ENCODE results near the gene BUB1B. TPM values are rescaled to one million over a fixed set of nuclear protein-coding genes. Genes with fewer than 3 reads are reported as not detected.

The BUB1B gene
- polyA plus RNA-seq, 1 donor from 2014 or later: 50.0 TPM

GRCh38 chr15:40222131-40222530, 61.3 kb downstream of the BUB1B start:
- no peak overlapping the region for H3K9ac ChIP-seq (ENCODE audit: low read length)
- no peak overlapping the region for H3K4me3 ChIP-seq (ENCODE audit: low read length)
- H3K9me3 ChIP-seq (ENCODE audit: low read length): no peaks in the 10 kb centered on the region
- H2AFZ ChIP-seq (ENCODE audit: low read depth, low read length): no peak overlapping the region
- no peaks in the 10 kb centered on the region for H3K9me2 ChIP-seq (ENCODE audit: insufficient read depth, low read length)
- H3K79me2 ChIP-seq (replicated peaks; ENCODE audit: insufficient read depth, low read length): no peaks in the 10 kb centered on the region
- no peak overlapping the region for H3K27ac ChIP-seq (ENCODE audit: low read length)
- H4K20me1 ChIP-seq (ENCODE audit: insufficient read depth): no peaks in the 10 kb centered on the region
- no peak for TF ChIP-seq MXI1 (conservative IDR thresholded peaks at IDR 0.05; ENCODE audit: poor library complexity, severe bottlenecking)
- no peak for TF ChIP-seq POLR2AphosphoS5 (IDR thresholded peaks at IDR 0.05)
- no peak for TF ChIP-seq RAD21 (conservative IDR thresholded peaks at IDR 0.05)
- no peak for TF ChIP-seq EZH2 (IDR thresholded peaks at IDR 0.05; ENCODE audit: borderline replicate concordance, insufficient read depth, low read length, poor library complexity, severe bottlenecking)
- no peak for TF ChIP-seq EP300 (conservative IDR thresholded peaks at IDR 0.05; ENCODE audit: poor library complexity, severe bottlenecking)
- H3K4me2 ChIP-seq (ENCODE audit: low read length): no peak overlapping the region
- no peaks in the 10 kb centered on the region for H3K36me3 ChIP-seq (ENCODE audit: insufficient read depth, low read length)
- no peaks in the 10 kb centered on the region for H3K27me3 ChIP-seq (ENCODE audit: insufficient read depth, low read depth, low read length)
- no peaks in the 10 kb centered on the region for H3F3A ChIP-seq (ENCODE audit: insufficient read depth, low read length, poor library complexity, severe bottlenecking)

DNA sequence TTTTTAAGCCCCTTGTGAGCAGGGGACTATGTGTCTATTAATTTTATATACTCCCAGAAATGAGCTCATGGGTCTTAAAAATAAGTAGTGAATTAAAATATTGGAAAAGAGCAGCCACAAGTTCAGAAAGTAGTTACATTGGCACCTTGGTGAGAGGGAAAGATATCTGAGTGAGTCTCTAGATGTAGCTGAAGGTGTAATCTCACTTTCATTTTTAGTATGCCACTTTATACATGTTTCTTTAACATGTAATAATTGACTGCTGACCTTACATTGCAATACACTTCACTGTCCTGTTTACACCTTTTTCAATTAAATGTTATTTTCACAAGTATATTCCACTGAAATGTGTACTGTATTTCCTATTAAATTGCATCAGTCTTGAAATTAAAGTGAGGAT, 65.9 kb downstream of the BUB1B start:
- TF ChIP-seq EP300 (conservative IDR thresholded peaks at IDR 0.05; ENCODE audit: poor library complexity, severe bottlenecking): no peak
- no peak for TF ChIP-seq SMC3 (conservative IDR thresholded peaks at IDR 0.05; ENCODE audit: poor library complexity)
- no peak for TF ChIP-seq TAF1 (IDR thresholded peaks at IDR 0.05; ENCODE audit: low read depth)
- TF ChIP-seq REST (IDR thresholded peaks at IDR 0.05; ENCODE audit: borderline replicate concordance): no peak
- no peak for TF ChIP-seq EZH2 (IDR thresholded peaks at IDR 0.05; ENCODE audit: borderline replicate concordance, insufficient read depth, low read length, poor library complexity, severe bottlenecking)
- TF ChIP-seq RAD21 (conservative IDR thresholded peaks at IDR 0.05): no peak
- Histone ChIP-seq H2AFZ (ENCODE audit: low read depth, low read length) (no peak overlapping the region), H3F3A (ENCODE audit: insufficient read depth, low read length, poor library complexity, severe bottlenecking) (no peaks in the 10 kb centered on the region), H4K20me1 (ENCODE audit: insufficient read depth) (no peaks in the 10 kb centered on the region), H3K9me3 (ENCODE audit: low read length) (no peaks in the 10 kb centered on the region), H3K79me2 (replicated peaks; ENCODE audit: insufficient read depth, low read length) (no peaks in the 10 kb centered on the region), H3K9me2 (ENCODE audit: insufficient read depth, low read length) (no peaks in the 10 kb centered on the region), H3K4me3 (ENCODE audit: low read length) (no peak overlapping the region), H3K27me3 (ENCODE audit: insufficient read depth, low read depth, low read length) (no peaks in the 10 kb centered on the region), H3K27ac (ENCODE audit: low read length) (no peak overlapping the region), H3K36me3 (ENCODE audit: insufficient read depth, low read length) (no peaks in the 10 kb centered on the region), H3K9ac (ENCODE audit: low read length) (no peak overlapping the region), H3K4me2 (ENCODE audit: low read length) (no peak overlapping the region)

- Histone ChIP-seq H3K27ac (ENCODE audit: low read length) (no peak overlapping the region), H2AFZ (ENCODE audit: low read depth, low read length) (no peak overlapping the region), H3K4me2 (ENCODE audit: low read length) (no peak overlapping the region), H3K79me2 (replicated peaks; ENCODE audit: insufficient read depth, low read length) (no peaks in the 10 kb centered on the region), H3F3A (ENCODE audit: insufficient read depth, low read length, poor library complexity, severe bottlenecking) (no peaks in the 10 kb centered on the region), H3K4me3 (ENCODE audit: low read length) (no peak overlapping the region), H3K9ac (ENCODE audit: low read length) (no peak overlapping the region), H3K9me3 (ENCODE audit: low read length) (no peaks in the 10 kb centered on the region), H4K20me1 (ENCODE audit: insufficient read depth) (no peaks in the 10 kb centered on the region), H3K27me3 (ENCODE audit: insufficient read depth, low read depth, low read length) (no peaks in the 10 kb centered on the region), H3K9me2 (ENCODE audit: insufficient read depth, low read length) (no peaks in the 10 kb centered on the region), H3K36me3 (ENCODE audit: insufficient read depth, low read length) (no peaks in the 10 kb centered on the region)
- no peak for TF ChIP-seq CTCF (IDR thresholded peaks at IDR 0.05; ENCODE audit: poor library complexity, severe bottlenecking)
- TF ChIP-seq RAD21 (conservative IDR thresholded peaks at IDR 0.05): no peak
- no peak for TF ChIP-seq MXI1 (conservative IDR thresholded peaks at IDR 0.05; ENCODE audit: poor library complexity, severe bottlenecking)
These were observed 68.4 kb downstream of the BUB1B start for GRCh38 chr15:40229316-40229715.
